Measurements from ENCODE around the gene LACRT.

Gene LACRT

GRCh38 chr12:54585243-54585642, 49.5 kb downstream of the LACRT start:
- Mint-ChIP-seq H3K36me3 (no peaks in the 10 kb centered on the region), H3K4me1 (peaks cover 4 to 11% of the 10 kb centered on the region in 2 donors), H3K4me3 (no peak overlapping the region), H3K27me3 (peaks cover 60 to 66% of the 10 kb centered on the region in 2 donors), H3K9me3 (no peaks in the 10 kb centered on the region), H3K27ac (no peak overlapping the region)
- no peak for DNase-seq
- no peak for ATAC-seq (replicated peaks)

GRCh38 chr12:54584128-54584527, 50.6 kb downstream of the LACRT start:
- Mint-ChIP-seq H3K27me3 (peaks cover 49 to 54% of the 10 kb centered on the region in 2 donors), H3K4me3 (no peak overlapping the region), H3K27ac (no peak overlapping the region), H3K36me3 (no peaks in the 10 kb centered on the region), H3K9me3 (no peaks in the 10 kb centered on the region), H3K4me1 (peaks cover 11 to 15% of the 10 kb centered on the region in 2 donors)
- ATAC-seq (replicated peaks) = no peak
- DNase-seq = no peak

DNA sequence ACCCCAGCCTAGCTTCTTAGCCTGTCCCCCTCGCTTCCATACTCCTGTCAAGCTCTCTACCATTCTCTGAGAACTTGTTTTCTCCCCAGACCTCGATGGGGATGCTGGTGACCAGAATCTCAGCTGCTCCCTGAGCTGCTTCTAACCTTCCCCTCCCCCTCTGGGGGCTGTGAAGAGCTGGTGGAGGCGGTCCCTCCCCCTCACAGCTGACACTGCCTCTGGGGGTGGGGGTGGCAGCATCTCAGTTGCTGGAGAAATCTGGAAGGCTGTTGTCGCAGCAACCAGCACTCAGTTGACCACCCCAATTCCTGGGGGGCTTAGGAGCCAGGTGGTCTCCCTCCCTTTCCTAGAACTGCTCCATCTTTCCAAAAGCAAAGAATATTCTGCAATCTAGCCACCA, 51.0 kb downstream of the LACRT start:
- ATAC-seq (replicated peaks) (no peak), DNase-seq (no peak)
- Mint-ChIP-seq H3K4me1 (peaks cover 8 to 11% of the 10 kb centered on the region in 2 donors), H3K9me3 (no peaks in the 10 kb centered on the region), H3K36me3 (peaks cover 0 to 4% of the 10 kb centered on the region in 2 donors), H3K27ac (no peak overlapping the region), H3K4me3 (no peak overlapping the region), H3K27me3 (peaks cover 45 to 50% of the 10 kb centered on the region in 2 donors)

DNA sequence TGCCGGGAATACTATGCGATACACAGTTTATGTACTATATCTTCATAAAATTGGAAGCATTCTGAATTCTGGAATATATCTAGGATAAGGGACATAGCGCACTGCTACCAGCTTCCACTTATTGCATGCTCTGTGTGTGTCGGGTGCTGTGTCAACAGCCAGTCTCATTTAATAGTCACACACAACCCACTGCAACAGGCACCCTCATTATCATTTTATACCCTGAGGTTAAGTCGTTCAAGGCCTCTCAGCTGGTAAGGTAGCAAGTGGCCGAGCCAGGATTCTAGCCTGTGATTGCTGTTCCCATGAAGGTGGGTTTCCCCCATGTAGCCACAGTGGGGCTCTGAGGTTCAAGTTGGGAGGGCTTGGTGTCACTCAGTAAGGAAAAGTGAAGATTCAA, 53.3 kb downstream of the LACRT start:
- Mint-ChIP-seq H3K4me3 (no peak overlapping the region), H3K36me3 (peaks cover 11 to 19% of the 10 kb centered on the region in 2 donors), H3K27ac (peak overlapping the region; percentile 48), H3K27me3 (peaks cover 27 to 29% of the 10 kb centered on the region in 2 donors), H3K4me1 (peaks cover 7 to 8% of the 10 kb centered on the region in 2 donors), H3K9me3 (no peaks in the 10 kb centered on the region)
- no peak for ATAC-seq (replicated peaks)
- no peak for DNase-seq

Data from stimulated activated naive B cell treated with anti-CD40 and anti-IgM and Interleukin-4, amounts not matched to agents 10 μg/mL and 1 μg/mL and 100 μg/mL, for 72 hours (primary cell).